IMR-90 (cell line): ENCODE measurements around the gene CARD8. TPM values are rescaled to one million over a fixed set of nuclear protein-coding genes. Genes with fewer than 3 reads are reported as not detected.

ENCODE experiments used
- ATAC-seq: fragments of 200-7000 bp; cut with Tn5 transposase; 2 replicates; pipeline ENCODE4 v1.9.1; 2020; ENCODE audit warnings: low read depth, mild to moderate bottlenecking, moderate library complexity
- BruUV-seq: library from RNA; stranded (reverse); fragments of 400-500 nt; replicated peaks from 2 replicates; lab custom pipeline; 2021; lab: Mats Ljungman, UMichigan
- CTCF ChIA-PET: fragments of 300-600 bp; formaldehyde crosslinking; extraction: SDS; loops from one replicate; lab custom pipeline; 2021; ENCODE audit warnings: antibody characterized with exemption; lab: Yijun Ruan, JAX
- POLR2A ChIA-PET: fragments of 300-600 bp; sonication (Branson Sonifier 250); formaldehyde crosslinking; loops from one replicate; lab custom pipeline; 2022; ENCODE audit warnings: antibody characterized with exemption; ENCODE audit not compliant: unreplicated experiment; lab: Charles Lee
- DNase-seq: peaks from one replicate; pipeline ENCODE4 v3.0.0; 2013
- H2AFZ ChIP-seq: replicated peaks from 2 replicates; pipeline ENCODE3; 2013; ENCODE audit warnings: low read length, mild to moderate bottlenecking; ENCODE audit not compliant: poor library complexity
- H2AK5ac ChIP-seq: 2 replicates; pipeline ENCODE4 v1.6.1; 2013; ENCODE audit warnings: low read depth, low read length, inconsistent platforms
- H2AK9ac ChIP-seq: replicated peaks from 2 replicates; pipeline ENCODE3; 2013; ENCODE audit warnings: mild to moderate bottlenecking, low read depth, low read length, moderate library complexity; ENCODE audit not compliant: poor library complexity
- H2BK120ac ChIP-seq: 2 replicates; pipeline ENCODE4 v1.6.1; 2013; ENCODE audit warnings: low read depth, low read length, inconsistent platforms
- H2BK15ac ChIP-seq: 3 replicates; pipeline ENCODE4 v1.6.1; 2013; ENCODE audit warnings: low read depth, low read length, inconsistent platforms
- H2BK20ac ChIP-seq: 2 replicates; pipeline ENCODE4 v1.6.1; 2013; ENCODE audit warnings: low read depth, mild to moderate bottlenecking, inconsistent platforms, low read length, moderate library complexity
- H2BK5ac ChIP-seq: 2 replicates; pipeline ENCODE4 v1.6.1; 2013; ENCODE audit warnings: mild to moderate bottlenecking, low read depth, low read length, inconsistent platforms; ENCODE audit not compliant: poor library complexity, severe bottlenecking
- H3K14ac ChIP-seq: replicated peaks from 2 replicates; pipeline ENCODE4 v1.6.1; 2013; ENCODE audit warnings: low read depth, low read length, inconsistent platforms
- H3K18ac ChIP-seq: 2 replicates; pipeline ENCODE4 v1.6.1; 2013; ENCODE audit warnings: low read depth, low read length, control low read depth
- H3K23ac ChIP-seq: 2 replicates; pipeline ENCODE4 v1.6.1; 2013; ENCODE audit warnings: low read depth, low read length, inconsistent platforms
- H3K27ac ChIP-seq: 2 replicates; pipeline ENCODE4 v1.5.1; 2013; ENCODE audit warnings: mild to moderate bottlenecking, control low read depth, low read length; ENCODE audit not compliant: insufficient read depth
- H3K27me3 ChIP-seq: 2 replicates; pipeline ENCODE4 v1.6.1; 2013; ENCODE audit warnings: low read length; ENCODE audit not compliant: control insufficient read depth, insufficient read depth
- H3K36me3 ChIP-seq: 2 replicates; pipeline ENCODE4 v1.6.1; 2013; ENCODE audit warnings: low read length, mixed read lengths; ENCODE audit not compliant: control insufficient read depth, insufficient read depth
- H3K4ac ChIP-seq: 2 replicates; pipeline ENCODE4 v1.6.1; 2013; ENCODE audit warnings: low read depth, low read length, inconsistent platforms
- H3K4me1 ChIP-seq: 2 replicates; pipeline ENCODE4 v1.6.1; 2013; ENCODE audit warnings: low read length, mixed read lengths; ENCODE audit not compliant: control insufficient read depth, insufficient read depth
- H3K4me2 ChIP-seq: 2 replicates; pipeline ENCODE4 v1.6.1; 2013; ENCODE audit warnings: low read depth, mild to moderate bottlenecking, control low read depth, low read length, moderate library complexity
- H3K4me3 ChIP-seq: 2 replicates; pipeline ENCODE4 v1.5.1; 2013; ENCODE audit warnings: low read depth, mild to moderate bottlenecking, control low read depth, low read length, moderate library complexity; ENCODE audit not compliant: insufficient read depth
- H3K56ac ChIP-seq: 2 replicates; pipeline ENCODE4 v1.6.1; 2013; ENCODE audit warnings: low read length, inconsistent platforms; ENCODE audit not compliant: insufficient read depth; ENCODE audit errors: extremely low read depth
- H3K79me1 ChIP-seq, 2 experiments: 2 replicates each; pipeline ENCODE4 v1.6.1; 2013; ENCODE audit warnings: low read length in 2 of 2, inconsistent platforms in 1 of 2, low read depth in 1 of 2
- H3K9ac ChIP-seq: 2 replicates; pipeline ENCODE4 v1.6.1; 2013; ENCODE audit warnings: low read depth, low read length, control low read depth
- H3K9me1 ChIP-seq: 2 replicates; pipeline ENCODE4 v1.6.1; 2013; ENCODE audit warnings: low read length, inconsistent platforms; ENCODE audit not compliant: insufficient read depth
- H3K9me3 ChIP-seq: 2 replicates; pipeline ENCODE4 v1.6.1; 2013; ENCODE audit warnings: low read length; ENCODE audit not compliant: control insufficient read depth, insufficient read depth
- H4K20me1 ChIP-seq: 2 replicates; pipeline ENCODE4 v1.6.1; 2013; ENCODE audit warnings: low read length, inconsistent platforms; ENCODE audit not compliant: insufficient read depth
- H4K5ac ChIP-seq: 2 replicates; pipeline ENCODE4 v1.6.1; 2013; ENCODE audit warnings: mild to moderate bottlenecking, low read depth, low read length, control low read depth
- H4K8ac ChIP-seq, 2 experiments: 2 replicates each; pipeline ENCODE4 v1.6.1; 2013; ENCODE audit warnings: low read depth in 2 of 2, low read length in 2 of 2, control low read depth in 1 of 2, inconsistent platforms in 1 of 2
- H4K91ac ChIP-seq: 2 replicates; pipeline ENCODE4 v1.6.1; 2013; ENCODE audit warnings: low read depth, low read length, inconsistent platforms; ENCODE audit not compliant: insufficient read depth
- BHLHE40 ChIP-seq: fragments of 150-350 bp; IDR thresholded peaks from 2 replicates; pipeline ENCODE4 v1.6.1; 2016; ENCODE audit warnings: mild to moderate bottlenecking, low read depth, low read length
- CEBPB ChIP-seq: IDR thresholded peaks from 2 replicates; pipeline ENCODE4 v1.6.1; 2012; ENCODE audit warnings: low read depth, low read length, improper control_type of control experiment
- CHD1 ChIP-seq: IDR thresholded peaks from 2 replicates; pipeline ENCODE4 v1.6.1; 2012; ENCODE audit warnings: low read depth, low read length, improper control_type of control experiment
- CTCF ChIP-seq: conservative IDR thresholded peaks from 2 replicates; pipeline ENCODE4 v1.5.1; 2012; ENCODE audit warnings: mild to moderate bottlenecking, low read depth, low read length, improper control_type of control experiment
- ELK1 ChIP-seq: fragments of 150-350 bp; IDR thresholded peaks from 2 replicates; pipeline ENCODE4 v1.6.1; 2016; ENCODE audit warnings: low read depth, mild to moderate bottlenecking, low read length, moderate library complexity, borderline replicate concordance
- FOS ChIP-seq: fragments of 150-350 bp; IDR thresholded peaks from 2 replicates; pipeline ENCODE4 v1.6.1; 2016; ENCODE audit warnings: low read depth, low read length
- MAFK ChIP-seq: IDR thresholded peaks from 2 replicates; pipeline ENCODE4 v1.6.1; 2012; ENCODE audit warnings: low read depth, low read length, improper control_type of control experiment
- MAZ ChIP-seq: IDR thresholded peaks from 2 replicates; pipeline ENCODE4 v1.6.1; 2012; ENCODE audit warnings: low read depth, mild to moderate bottlenecking, low read length, improper control_type of control experiment, moderate library complexity, borderline replicate concordance
- MXI1 ChIP-seq: IDR thresholded peaks from 2 replicates; pipeline ENCODE4 v1.6.1; 2012; ENCODE audit warnings: low read depth, mild to moderate bottlenecking, low read length, moderate library complexity, borderline replicate concordance
- NFE2L2 ChIP-seq: fragments of 150-350 bp; IDR thresholded peaks from 2 replicates; pipeline ENCODE4 v1.6.1; 2016; ENCODE audit warnings: low read depth, mild to moderate bottlenecking, low read length
- POLR2A ChIP-seq: IDR thresholded peaks from 2 replicates; pipeline ENCODE4 v1.6.1; 2012; ENCODE audit warnings: mild to moderate bottlenecking, low read depth, low read length
- RAD21 ChIP-seq: IDR thresholded peaks from 2 replicates; pipeline ENCODE4 v1.6.1; 2012; ENCODE audit warnings: low read length, improper control_type of control experiment
- RCOR1 ChIP-seq: IDR thresholded peaks from 2 replicates; pipeline ENCODE4 v1.6.1; 2012; ENCODE audit warnings: mild to moderate bottlenecking, low read length, improper control_type of control experiment; ENCODE audit not compliant: insufficient replicate concordance
- RFX5 ChIP-seq: IDR thresholded peaks from 2 replicates; pipeline ENCODE4 v1.8.0; 2012; ENCODE audit warnings: low read depth, mild to moderate bottlenecking, low read length, moderate library complexity
- SMC3 ChIP-seq: fragments of 150-350 bp; IDR thresholded peaks from 2 replicates; pipeline ENCODE4 v1.6.1; 2016; ENCODE audit warnings: low read depth, mild to moderate bottlenecking, antibody characterized with exemption, low read length, moderate library complexity
- USF2 ChIP-seq: fragments of 150-350 bp; IDR thresholded peaks from 2 replicates; pipeline ENCODE4 v1.6.1; 2017; ENCODE audit warnings: mild to moderate bottlenecking, antibody characterized with exemption, low read length, low read depth
- WGBS, 2 experiments: methylation state at CpG; one replicate each; pipeline versions ENCODE4 v1.1.5 to v1.1.7; 2013; ENCODE audit warnings: missing lambda C conversion rate in 2 of 2; ENCODE audit not compliant: insufficient read length in 1 of 2; ENCODE audit errors: extremely low coverage in 2 of 2; 5-methylcytosine and 5-hydroxymethylcytosine counted together
- dilution Hi-C: fragments of 300-500 bp; cut with HindIII; formaldehyde crosslinking; loops from one replicate; pipeline ENCODE4 v1.14.3; 2018; ENCODE audit warnings: low sequenced_read_pairs; ENCODE audit not compliant: unreplicated experiment
- in situ Hi-C: fragments of 300-500 bp; cut with MboI; formaldehyde crosslinking; loops from 3 replicates; pipeline ENCODE4 v1.14.3; 2019; ENCODE audit warnings: low sequenced_read_pairs, inconsistent platforms, mixed read lengths
- intact Hi-C: fragments of 100-400 bp; cut with micrococcal nuclease; formaldehyde crosslinking; loops from 2 replicates; pipeline ENCODE4 v1.10.0; 2022
- polyA plus RNA-seq, 3 experiments: library from polyadenylated mRNA; depleted of rRNA; stranded (reverse); fragments of >200 nt; gene quantifications; 2 replicates each; pipeline ENCODE4 v1.2.3, GENCODE V29; 2012; ENCODE audit warnings: low replicate concordance in 1 of 3
- total RNA-seq: library from RNA; depleted of rRNA; stranded (reverse); fragments of >200 nt; gene quantifications from 2 replicates; pipeline ENCODE4 v1.2.3, GENCODE V29; 2012

The CARD8 gene
- total and polyA plus RNA-seq, 2 of the 4 experiments (the other 2 are of a cell fraction): 11.3 to 15.5 TPM

GRCh38 chr19:48274938-48275337 is 19.2 kb upstream of the CARD8 start:
- Histone ChIP-seq H3K4me1 (no peaks in the 10 kb centered on the region; the same call in 1 of the 2 replicates), H3K9me3 (no peaks in the 10 kb centered on the region), H3K27ac (no peak overlapping the region), H4K91ac (no peak overlapping the region), H3K27me3 (no peaks in the 10 kb centered on the region), H3K9me1 (no peaks in the 10 kb centered on the region), H2BK15ac (no peak overlapping the region; the same call in 2 of the 3 replicates), H3K4ac (no peak overlapping the region), H2BK20ac (0 out of 2 replicates have a peak overlapping the region, but pooled peaks have one; percentile 24), H3K56ac (no peak overlapping the region), H2AFZ (no peak overlapping the region), H2AK5ac (peak overlapping the region; percentile 78; the same call in 1 of the 2 replicates), H3K9ac (no peak overlapping the region), H4K8ac (no peak overlapping the region), H2BK120ac (no peak overlapping the region), H3K18ac (no peak overlapping the region), H3K4me3 (no peak overlapping the region), H3K79me1 (no peaks in the 10 kb centered on the region; a peak in 1 of 4 replicates), H4K5ac (no peak overlapping the region), H2AK9ac (no peak overlapping the region), H3K36me3 (no peaks in the 10 kb centered on the region), H4K20me1 (no peaks in the 10 kb centered on the region), H3K14ac (no peak overlapping the region), H2BK5ac (no peak overlapping the region), H3K23ac (no peak overlapping the region), H3K4me2 (no peak overlapping the region)
- no CpG with 5 or more reads among the region's 6 CpGs for WGBS, 2 experiments
- dilution Hi-C loops (no loop called here), in situ Hi-C loops (no loop called here), intact Hi-C loops (loop anchor here (5.0 kb wide), 1 partner anchor 312 kb away; no protein-coding TSS in a partner anchor)
- DNase-seq (no peak), ATAC-seq (no peak)
- CTCF ChIA-PET: no interaction called here
- no TSS peak for BruUV-seq
- POLR2A ChIA-PET: no interaction called here
- TF ChIP-seq CHD1 (no peak), ELK1 (no peak), MXI1 (no peak), NFE2L2 (no peak), CTCF (no peak), USF2 (no peak), SMC3 (no peak), MAZ (no peak), RCOR1 (no peak), BHLHE40 (no peak), CEBPB (no peak), RAD21 (no peak), RFX5 (no peak), FOS (no peak), MAFK (no peak), POLR2A (no peak)
